HG03558 (cell line): ENCODE data around the gene ISL2.
"Not testable (repeated sequence)": the region's sequence is repeated elsewhere in the genome, so short reads cannot be mapped to it uniquely, and the experiment has no call there.

Experiments used
- ATAC-seq: cut with Tn5 transposase; IDR thresholded peaks from one replicate; pipeline ENCODE4 v1.9.1; 2021; ENCODE audit warnings: moderate number of reproducible peaks; ENCODE audit not compliant: unreplicated experiment; ENCODE audit errors: extremely low read depth

Gene ISL2

GRCh38 chr15:76336254-76337058, at the start of gene ISL2:
Gene ISL2 (plus strand): TSS chr15:76336773. CDS start chr15:76336884, 111 bp downstream.
- no peak for ATAC-seq

GRCh38 chr15:76289582-76289981, 47.0 kb upstream of the ISL2 start:
- no peak for ATAC-seq

- no peak for ATAC-seq
These were observed 43.2 kb upstream of the ISL2 start for GRCh38 chr15:76293361-76293760.

GRCh38 chr15:76294463-76294862, 42.1 kb upstream of the ISL2 start:
- not testable (repeated sequence) for ATAC-seq

- no peak for ATAC-seq
These were observed 39.7 kb upstream of the ISL2 start for GRCh38 chr15:76296849-76297248.

GRCh38 chr15:76297951-76298350, 38.6 kb upstream of the ISL2 start:
- not testable (repeated sequence) for ATAC-seq

DNA sequence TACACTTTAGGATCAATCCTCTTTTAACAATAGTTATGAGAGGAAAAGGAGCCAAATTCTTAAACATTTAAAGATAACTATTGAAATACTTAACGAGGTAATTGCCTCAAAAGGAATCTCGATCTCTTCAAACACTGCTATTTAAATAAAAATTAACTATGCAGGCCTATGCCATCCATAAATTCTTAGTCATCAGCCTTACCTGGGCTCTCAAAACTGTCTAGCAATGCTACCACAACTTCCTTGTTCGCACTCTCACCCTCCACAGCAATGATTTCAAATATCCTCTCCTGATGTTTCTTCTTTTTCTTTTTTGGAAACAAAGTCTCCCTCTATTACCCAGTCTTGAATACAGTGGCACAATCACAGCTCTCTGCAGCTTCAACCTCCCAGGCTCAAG, 37.6 kb upstream of the ISL2 start:
- no peak for ATAC-seq

- no peak for ATAC-seq
These were observed 36.8 kb upstream of the ISL2 start for GRCh38 chr15:76299786-76300185.

GRCh38 chr15:76303909-76304308, 32.7 kb upstream of the ISL2 start:
- ATAC-seq: no peak

- ATAC-seq: no peak
These were observed 26.8 kb upstream of the ISL2 start for GRCh38 chr15:76309601-76310330.

DNA sequence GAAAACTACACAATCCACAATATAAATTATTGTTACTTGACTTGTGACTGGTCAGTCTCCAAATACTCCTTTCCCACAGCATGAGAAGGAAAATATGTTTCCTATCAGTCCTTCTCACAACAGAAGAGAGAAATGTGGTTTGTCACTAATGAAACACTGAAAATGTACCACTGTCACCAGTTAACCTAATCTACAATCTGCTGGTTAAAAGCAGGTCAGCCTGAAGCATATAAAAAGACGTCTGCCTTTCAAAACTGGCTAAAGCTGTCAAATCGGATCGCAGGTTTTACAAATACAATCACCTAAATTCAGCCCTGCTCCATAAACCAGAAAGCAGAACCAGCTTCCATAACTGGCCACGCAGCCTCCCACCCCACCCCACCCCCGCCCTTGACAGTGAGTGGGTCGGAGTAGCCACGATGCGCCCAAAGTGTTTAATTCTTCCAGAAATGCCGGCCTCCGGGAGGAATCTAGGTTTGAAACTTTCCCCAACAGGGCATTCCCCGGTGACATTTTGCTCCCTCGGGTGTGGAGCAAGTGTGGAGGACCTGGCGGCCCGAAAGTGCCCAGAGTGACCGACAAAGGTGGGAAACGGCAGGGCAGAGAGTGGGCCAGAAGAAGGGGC, 26.0 kb upstream of the ISL2 start:
- ATAC-seq: no peak

- ATAC-seq: peak; percentile 89
These were observed 25.2 kb upstream of the ISL2 start, which contains the start of gene ETFA for GRCh38 chr15:76311100-76311953. Gene ETFA (minus strand): TSS chr15:76311469. CDS start chr15:76311388, 81 bp downstream.

- no peak for ATAC-seq
These were observed 23.9 kb upstream of the ISL2 start for GRCh38 chr15:76312540-76313174.

- not testable (repeated sequence) for ATAC-seq
These were observed 23.4 kb upstream of the ISL2 start for GRCh38 chr15:76313175-76313567.

- no peak for ATAC-seq
These were observed 22.8 kb upstream of the ISL2 start for GRCh38 chr15:76313731-76314130.

DNA sequence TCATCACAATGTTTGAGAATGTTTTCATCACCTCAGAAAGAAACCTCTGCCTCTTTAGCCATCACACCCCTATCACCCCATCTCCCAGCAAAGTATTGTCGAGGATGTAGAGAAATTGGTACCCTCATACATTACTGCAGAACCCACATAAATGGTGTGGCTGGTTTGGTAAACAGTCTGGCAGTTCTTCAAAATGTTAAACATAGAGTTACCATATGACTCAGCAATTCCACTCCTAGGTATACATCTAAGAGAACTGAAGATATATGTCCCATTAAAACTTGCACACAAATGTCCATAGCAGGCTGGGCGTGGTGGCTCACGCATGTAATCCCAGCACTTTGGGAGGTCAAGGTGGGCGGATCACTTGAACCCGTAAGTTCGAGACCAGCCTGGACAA, 16.6 kb upstream of the ISL2 start:
- ATAC-seq: no peak

DNA sequence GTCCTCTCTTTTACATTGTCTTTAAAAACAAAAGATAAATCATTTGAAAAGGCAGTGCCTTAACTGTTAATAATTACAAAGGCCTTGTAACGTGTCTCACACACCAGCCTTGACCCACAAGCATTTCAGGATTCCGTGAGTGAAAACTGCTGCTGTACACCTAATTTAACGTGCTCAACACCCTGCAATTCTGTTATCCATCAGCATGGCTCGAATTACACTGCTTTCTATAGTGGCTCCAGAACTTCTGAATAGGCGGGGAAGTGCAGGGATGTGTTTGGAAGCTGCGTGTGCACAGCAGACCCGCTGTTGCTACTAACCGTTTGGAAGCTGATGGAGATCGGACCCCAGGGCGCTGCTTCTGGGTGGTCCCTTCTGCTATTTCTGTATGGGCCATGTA, 15.4 kb upstream of the ISL2 start:
- ATAC-seq: no peak

- no peak for ATAC-seq
These were observed 15.0 kb upstream of the ISL2 start for GRCh38 chr15:76321602-76322001.

DNA sequence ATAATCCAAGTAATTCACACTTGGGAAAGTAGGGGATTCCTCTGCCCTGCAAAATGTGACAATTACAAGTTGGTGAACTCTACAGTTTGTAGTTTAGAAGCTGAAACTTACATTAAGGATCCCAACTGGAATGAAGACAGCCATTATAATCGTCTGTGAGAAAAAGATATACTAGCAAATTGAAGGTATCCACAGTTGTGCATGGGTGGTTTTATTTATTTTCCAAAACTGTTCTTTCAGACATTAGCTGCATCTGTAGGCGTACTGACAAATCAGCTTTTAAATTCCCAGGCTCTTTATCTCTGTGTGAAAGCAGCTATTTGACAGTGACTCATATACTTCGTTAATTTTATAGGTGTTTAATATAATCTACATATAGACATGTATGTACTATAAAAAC, 12.5 kb upstream of the ISL2 start:
- ATAC-seq: no peak

DNA sequence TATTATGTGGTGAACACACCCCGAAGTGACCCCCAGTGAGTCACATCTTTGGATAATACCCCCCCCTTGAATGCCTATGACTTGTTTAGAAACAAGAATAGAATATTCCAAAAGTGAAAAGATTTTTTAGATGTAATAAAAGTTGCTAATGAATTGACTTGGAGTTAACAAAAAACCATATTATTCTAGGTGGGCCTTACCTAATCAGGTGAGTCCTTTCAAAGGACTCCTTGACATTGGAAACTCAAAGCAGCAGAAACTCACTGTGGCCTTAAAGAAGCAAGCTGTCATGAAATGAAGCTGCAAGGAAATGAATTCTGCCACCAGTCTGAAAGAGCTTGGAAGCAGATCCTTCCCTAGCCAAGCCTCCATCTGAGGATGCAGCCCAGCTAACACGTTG, 10.9 kb upstream of the ISL2 start:
- ATAC-seq: no peak
